OCI-LY7 (cell line): ENCODE results near the gene NME9.

ENCODE experiments used
- CTCF ChIP-seq: fragments of 200-600 bp; sonication (generic); conservative IDR thresholded peaks from 2 replicates; pipeline ENCODE4 v1.5.1; 2014; ENCODE audit warnings: mild to moderate bottlenecking, antibody characterized with exemption, low read length, moderate library complexity, mixed read lengths
- EZH2phosphoT487 ChIP-seq: fragments of 200-600 bp; sonication (generic); IDR thresholded peaks from 2 replicates; pipeline ENCODE4 v1.6.1; 2018; ENCODE audit warnings: low read depth, borderline replicate concordance, mild to moderate bottlenecking, mixed run types, antibody characterized with exemption, low read length, moderate library complexity, mixed read lengths

GRCh38 chr3:138328341-138328740, 1.3 kb downstream of the NME9 start:
- TF ChIP-seq CTCF (peak; percentile 56), EZH2phosphoT487 (no peak)
